GM23338 (cell line): ENCODE measurements around the gene BMPER.

Source experiments
- CREB1 ChIP-seq: fragments of 250-450 bp; sonication (Bioruptor Pico); IDR thresholded peaks from 2 replicates; pipeline ENCODE4 v1.5.0; 2020; ENCODE audit warnings: low read depth, mild to moderate bottlenecking, moderate library complexity
- CTCF ChIP-seq, 2 experiments: fragments of 200-600 bp in 1 of 2; sonication (generic) in 1 of 2; conservative IDR thresholded peaks; 2 replicates each; pipeline versions ENCODE4 v1.5.1 to v1.6.1; 2016 to 2017; ENCODE audit warnings: antibody characterized with exemption in 2 of 2, low read depth in 2 of 2, mild to moderate bottlenecking in 2 of 2, moderate library complexity in 1 of 2
- ETS1 ChIP-seq: IDR thresholded peaks from 2 replicates; pipeline ENCODE4 v1.6.1; 2016; ENCODE audit warnings: antibody characterized with exemption
- EZH2 ChIP-seq: fragments of 200-600 bp; sonication (generic); IDR thresholded peaks from one replicate; pipeline ENCODE4 v1.8.0; 2017; ENCODE audit warnings: antibody characterized with exemption, mild to moderate bottlenecking, low read depth; ENCODE audit not compliant: unreplicated experiment
- EZH2phosphoT487 ChIP-seq: fragments of 200-600 bp; sonication (generic); IDR thresholded peaks from one replicate; pipeline ENCODE4 v1.8.1; 2018; ENCODE audit warnings: antibody characterized with exemption; ENCODE audit not compliant: unreplicated experiment
- JUNB ChIP-seq: IDR thresholded peaks from one replicate; pipeline ENCODE4 v1.6.1; 2016; ENCODE audit warnings: antibody characterized with exemption; ENCODE audit not compliant: unreplicated experiment
- NANOG ChIP-seq: IDR thresholded peaks from 2 replicates; pipeline ENCODE4 v1.6.1; 2016; ENCODE audit warnings: antibody characterized with exemption, borderline replicate concordance
- POLR2AphosphoS5 ChIP-seq: IDR thresholded peaks from 2 replicates; pipeline ENCODE4 v1.6.1; 2016; ENCODE audit warnings: antibody characterized with exemption, low read depth
- REST ChIP-seq: IDR thresholded peaks from one replicate; pipeline ENCODE4 v1.6.1; 2018; ENCODE audit warnings: antibody characterized with exemption; ENCODE audit not compliant: unreplicated experiment
- ZNF114 ChIP-seq: fragments of 250-450 bp; sonication (Bioruptor Pico); IDR thresholded peaks from 2 replicates; pipeline ENCODE4 v1.5.0; 2020; ENCODE audit warnings: mild to moderate bottlenecking, moderate library complexity
- ZNF331 ChIP-seq: fragments of 250-450 bp; sonication (Bioruptor Pico); IDR thresholded peaks from 2 replicates; pipeline ENCODE4 v1.5.0; 2020; ENCODE audit warnings: low read depth, mild to moderate bottlenecking, moderate library complexity

DNA sequence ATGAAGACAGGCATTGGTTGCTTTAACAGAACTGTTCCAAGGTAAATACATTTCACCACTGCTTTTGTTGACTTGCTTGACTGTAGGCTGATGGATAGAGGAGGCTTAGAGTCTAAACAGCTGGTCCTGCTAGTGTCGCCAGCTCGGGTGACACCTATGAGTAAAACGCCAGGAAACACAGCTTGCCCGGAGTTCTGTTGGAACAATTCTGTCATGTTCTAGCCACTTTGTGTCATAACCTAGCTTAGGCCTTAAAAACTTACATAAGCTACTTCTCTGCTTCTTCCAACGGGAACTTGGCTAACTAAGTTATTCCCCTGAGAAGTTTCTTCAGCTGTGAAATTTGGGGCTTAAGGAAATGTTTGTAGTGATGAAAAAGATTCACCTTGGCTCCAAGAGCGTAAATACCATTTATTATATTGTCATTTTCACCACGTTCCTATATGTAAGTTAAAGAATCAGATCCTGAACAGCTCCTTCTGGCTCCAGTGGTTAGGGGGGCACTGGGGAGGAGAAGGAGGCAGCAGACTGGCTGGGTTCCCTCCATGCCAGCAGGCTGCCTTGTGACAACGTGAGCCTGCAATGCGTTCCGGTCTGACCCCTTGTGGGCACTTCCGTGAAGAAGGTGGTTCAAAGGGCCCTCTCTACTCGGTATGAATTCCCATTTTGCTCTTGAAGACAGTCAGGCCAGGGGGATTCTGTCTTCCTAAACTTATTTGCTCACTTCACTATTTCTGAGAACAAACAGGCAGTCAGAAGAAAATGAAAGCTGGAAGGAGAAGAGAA, 253.2 kb downstream of the BMPER start:
- no peak for TF ChIP-seq EZH2
- TF ChIP-seq CTCF (conservative IDR thresholded peaks at IDR 0.05; ENCODE audit: low read depth in 2 of 2) = peak; percentile 41 to 72
- TF ChIP-seq REST = no peak
- TF ChIP-seq EZH2phosphoT487 = no peak
- TF ChIP-seq POLR2AphosphoS5 = no peak
- no peak for TF ChIP-seq ZNF331 (CRISPR knock-in tag)
- TF ChIP-seq CREB1 (CRISPR knock-in tag) = no peak
- no peak for TF ChIP-seq ZNF114 (CRISPR knock-in tag)
- TF ChIP-seq JUNB = no peak
- TF ChIP-seq ETS1 = no peak
- TF ChIP-seq NANOG = no peak
